T-helper 9 cell (primary cell): ENCODE results near the gene STXBP1.

Experiments used
- DNase-seq: peaks from one replicate; pipeline ENCODE4 v3.0.0-alpha.2; 2020

STXBP1 gene

GRCh38 chr9:127739614-127740330 lies 127.7 kb downstream of the STXBP1 start:
- no peak for DNase-seq

GRCh38 chr9:127741831-127742434 lies 129.9 kb downstream of the STXBP1 start:
- DNase-seq: no peak
